SK-N-SH (cell line): ENCODE measurements around the gene COMT. TPM values are rescaled to one million over a fixed set of nuclear protein-coding genes. Genes with fewer than 3 reads are reported as not detected.

Source experiments
- CTCF ChIA-PET: fragments of 300-600, 350-600 bp; formaldehyde crosslinking; extraction: SDS; loops from one replicate; lab custom pipeline; 2021; lab: Yijun Ruan, JAX
- POLR2A ChIA-PET: fragments of 350-600 bp; sonication (Branson Sonifier 250); formaldehyde crosslinking; extraction: SDS; loops from one replicate; lab custom pipeline; 2020; ENCODE audit warnings: antibody characterized with exemption, inconsistent platforms; lab: Yijun Ruan, JAX
- DNase-seq: peaks from one replicate; pipeline ENCODE4 v3.0.0; 2012
- H2AFZ ChIP-seq: fragments of 200-600 bp; sonication (generic); 2 replicates; pipeline ENCODE4 v1.8.1; 2016; ENCODE audit warnings: antibody characterized with exemption, mild to moderate bottlenecking, low read depth
- H3F3A ChIP-seq: fragments of 200-600 bp; sonication (generic); replicated peaks from 2 replicates; pipeline ENCODE3; 2016; ENCODE audit warnings: antibody characterized with exemption, mild to moderate bottlenecking; ENCODE audit not compliant: insufficient read depth
- H3K27ac ChIP-seq, 2 experiments: fragments of 200-500 bp in 1 of 2; fragments of 200-600 bp in 1 of 2; sonication (Bioruptor generic) in 1 of 2; sonication (generic), shearing (Covaris generic) in 1 of 2; 2 replicates each; pipeline versions ENCODE4 v1.5.1 to v1.6.1; 2014 to 2016; ENCODE audit warnings: low read depth in 2 of 2, inconsistent platforms in 1 of 2, low read length in 1 of 2, mild to moderate bottlenecking in 1 of 2, mixed read lengths in 1 of 2
- H3K27me3 ChIP-seq: fragments of 200-600 bp; sonication (generic), shearing (Covaris generic); 2 replicates; pipeline ENCODE4 v1.6.1; 2016; ENCODE audit warnings: mixed run types; ENCODE audit not compliant: insufficient read depth
- H3K36me3 ChIP-seq, 2 experiments: fragments of 200-500 bp in 1 of 2; fragments of 200-600 bp in 1 of 2; sonication (Bioruptor generic) in 1 of 2; sonication (generic) in 1 of 2; replicated peaks in 1 of 2; 2 replicates each; pipeline versions ENCODE3 to v1.5.1; 2014 to 2016; ENCODE audit warnings: low read length in 1 of 2, mild to moderate bottlenecking in 1 of 2; ENCODE audit not compliant: insufficient read depth in 2 of 2, control insufficient read depth in 1 of 2
- H3K4me1 ChIP-seq, 2 experiments: fragments of 200-500 bp in 1 of 2; fragments of 200-600 bp in 1 of 2; sonication (Bioruptor generic) in 1 of 2; sonication (generic), shearing (Covaris generic) in 1 of 2; 2 replicates each; pipeline versions ENCODE4 v1.5.1 to v1.6.1; 2014 to 2016; ENCODE audit warnings: low read depth in 1 of 2, low read length in 1 of 2, mixed run types in 1 of 2; ENCODE audit not compliant: insufficient read depth in 2 of 2, control insufficient read depth in 1 of 2
- H3K4me2 ChIP-seq: fragments of 200-600 bp; sonication (generic), shearing (Covaris generic); 2 replicates; pipeline ENCODE4 v1.6.1; 2017; ENCODE audit warnings: mixed run types
- H3K4me3 ChIP-seq, 2 experiments: fragments of 200-500 bp in 1 of 2; fragments of 200-600 bp in 1 of 2; sonication (Bioruptor generic) in 1 of 2; sonication (generic), shearing (Covaris generic) in 1 of 2; 2 replicates each; pipeline versions ENCODE4 v1.5.1 to v1.8.1; 2014 to 2016; ENCODE audit warnings: low read depth in 2 of 2, inconsistent platforms in 1 of 2, low read length in 1 of 2, mild to moderate bottlenecking in 1 of 2, mixed read lengths in 1 of 2, moderate library complexity in 1 of 2
- H3K79me2 ChIP-seq: fragments of 200-600 bp; sonication (generic); 2 replicates; pipeline ENCODE4 v1.8.1; 2017; ENCODE audit warnings: mild to moderate bottlenecking; ENCODE audit not compliant: insufficient read depth
- H3K9ac ChIP-seq: fragments of 200-600 bp; sonication (generic); 2 replicates; pipeline ENCODE4 v1.6.1; 2017; ENCODE audit warnings: mixed run types
- H3K9me2 ChIP-seq: fragments of 200-600 bp; sonication (generic); 2 replicates; pipeline ENCODE4 v1.6.1; 2017; ENCODE audit warnings: mixed run types
- H3K9me3 ChIP-seq: fragments of 200-600 bp; sonication (generic); 2 replicates; pipeline ENCODE4 v1.6.1; 2017; ENCODE audit warnings: mixed run types, mild to moderate bottlenecking, moderate library complexity
- H4K20me1 ChIP-seq: fragments of 200-600 bp; sonication (generic); 2 replicates; pipeline ENCODE4 v1.6.1; 2017; ENCODE audit warnings: mild to moderate bottlenecking, mixed run types; ENCODE audit not compliant: insufficient read depth
- CHD2 ChIP-seq: fragments of 150-350 bp; IDR thresholded peaks from 2 replicates; pipeline ENCODE4 v1.6.1; 2018; ENCODE audit warnings: low read length; ENCODE audit not compliant: partially characterized antibody
- EZH2phosphoT487 ChIP-seq: fragments of 200-600 bp; sonication (generic); IDR thresholded peaks from 2 replicates; pipeline ENCODE4 v1.6.1; 2017; ENCODE audit warnings: low read depth, mixed run types, mild to moderate bottlenecking, antibody characterized with exemption, moderate library complexity, borderline replicate concordance
- FOSL2 ChIP-seq: IDR thresholded peaks from 2 replicates; pipeline ENCODE4 v1.4.0; 2012; ENCODE audit warnings: low read depth, mild to moderate bottlenecking, moderate library complexity, borderline replicate concordance
- GABPA ChIP-seq: IDR thresholded peaks from 2 replicates; pipeline ENCODE4 v1.4.0; 2012; ENCODE audit warnings: low read depth, mild to moderate bottlenecking
- GATA2 ChIP-seq: sonication (generic); formaldehyde crosslinking; IDR thresholded peaks from 2 replicates; pipeline ENCODE4 v1.5.0; 2020; ENCODE audit warnings: mild to moderate bottlenecking, missing genetic modification reagents
- IRF3 ChIP-seq: fragments of 150-350 bp; IDR thresholded peaks from 2 replicates; pipeline ENCODE4 v1.6.1; 2016; ENCODE audit warnings: mild to moderate bottlenecking, low read depth, low read length
- MAX ChIP-seq: IDR thresholded peaks from 2 replicates; pipeline ENCODE4 v1.4.0; 2012; ENCODE audit warnings: low read depth
- MEF2A ChIP-seq: IDR thresholded peaks from 2 replicates; pipeline ENCODE4 v1.4.0; 2012; ENCODE audit warnings: low read depth, borderline replicate concordance
- NFIC ChIP-seq: IDR thresholded peaks from 2 replicates; pipeline ENCODE4 v1.4.0; 2012; ENCODE audit warnings: borderline replicate concordance
- NRF1 ChIP-seq: IDR thresholded peaks from 2 replicates; pipeline ENCODE4 v1.6.1; 2012; ENCODE audit warnings: low read depth, mild to moderate bottlenecking, low read length
- POLR2AphosphoS5 ChIP-seq: IDR thresholded peaks from 2 replicates; pipeline ENCODE4 v1.6.1; 2012; ENCODE audit warnings: low read depth, low read length
- SMC3 ChIP-seq: IDR thresholded peaks from 2 replicates; pipeline ENCODE4 v1.6.1; 2012; ENCODE audit warnings: low read depth, low read length, improper control_type of control experiment
- TAF1 ChIP-seq: IDR thresholded peaks from 2 replicates; pipeline ENCODE4 v1.6.1; 2012; ENCODE audit warnings: low read depth, mild to moderate bottlenecking, low read length, moderate library complexity, borderline replicate concordance
- TEAD4 ChIP-seq: IDR thresholded peaks from 2 replicates; pipeline ENCODE4 v1.4.0; 2012; ENCODE audit warnings: mild to moderate bottlenecking, borderline replicate concordance; ENCODE audit not compliant: insufficient read depth
- YY1 ChIP-seq: IDR thresholded peaks from 2 replicates; pipeline ENCODE4 v1.4.0; 2012; ENCODE audit warnings: low read depth, mild to moderate bottlenecking
- WGBS: methylation state at CpG from one replicate; pipeline ENCODE4 v1.1.6; 2017; ENCODE audit warnings: low lambda C conversion rate; 5-methylcytosine and 5-hydroxymethylcytosine counted together
- polyA plus RNA-seq, 3 experiments: library from polyadenylated mRNA; depleted of rRNA; stranded (reverse); fragments of >200 nt; gene quantifications; 2 replicates each; pipeline ENCODE4 v1.2.3, GENCODE V29; 2012
- TF ChIP-seq, protein P1 (sequence below): IDR thresholded peaks from 2 replicates; pipeline ENCODE4 v1.4.0; 2012; ENCODE audit warnings: low read depth, borderline replicate concordance
- TF ChIP-seq, protein P2 (sequence below): fragments of 200-600 bp; sonication (generic); IDR thresholded peaks from 2 replicates; pipeline ENCODE4 v1.6.1; 2017; ENCODE audit warnings: antibody characterized with exemption, mild to moderate bottlenecking, moderate library complexity

Gene COMT
- polyA plus RNA-seq, 1 of the 3 experiments (the other 2 are of a cell fraction) = 343 TPM

- H3K4me3 ChIP-seq = no peak overlapping the region
- peaks cover 87% of the 10 kb centered on the region for H3K79me2 ChIP-seq
- H3F3A ChIP-seq = peaks cover 20% of the 10 kb centered on the region
- ChIA-PET POLR2A (interaction anchor here (1.2 kb wide), 1 partner anchor 11 kb away, joined by 4 read pairs; no protein-coding TSS in a partner anchor), CTCF (interaction anchor here (1.4 to 1.8 kb wide), 2 partner anchors 62 to 221 kb away, joined by 10 to 12 read pairs; no protein-coding TSS in a partner anchor)
- H3K4me2 ChIP-seq = no peak overlapping the region
- DNase-seq = no peak
- no peak overlapping the region for H2AFZ ChIP-seq
- no peak for TF ChIP-seq YY1
- TF ChIP-seq SMC3 = no peak
- no peak for TF ChIP-seq MEF2A
- no peak for TF ChIP-seq NFIC
- TF ChIP-seq IRF3 = no peak
- TF ChIP-seq POLR2AphosphoS5 = no peak
- no peak for TF ChIP-seq GABPA
- no peak for TF ChIP-seq CHD2
- TF ChIP-seq TEAD4 = no peak
- no peak for TF ChIP-seq NRF1
- TF ChIP-seq, protein P1, sequence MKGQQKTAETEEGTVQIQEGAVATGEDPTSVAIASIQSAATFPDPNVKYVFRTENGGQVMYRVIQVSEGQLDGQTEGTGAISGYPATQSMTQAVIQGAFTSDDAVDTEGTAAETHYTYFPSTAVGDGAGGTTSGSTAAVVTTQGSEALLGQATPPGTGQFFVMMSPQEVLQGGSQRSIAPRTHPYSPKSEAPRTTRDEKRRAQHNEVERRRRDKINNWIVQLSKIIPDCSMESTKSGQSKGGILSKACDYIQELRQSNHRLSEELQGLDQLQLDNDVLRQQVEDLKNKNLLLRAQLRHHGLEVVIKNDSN = no peak
- no peak for TF ChIP-seq TAF1
- TF ChIP-seq FOSL2 = no peak
- no peak for TF ChIP-seq MAX
- TF ChIP-seq, protein P2, sequence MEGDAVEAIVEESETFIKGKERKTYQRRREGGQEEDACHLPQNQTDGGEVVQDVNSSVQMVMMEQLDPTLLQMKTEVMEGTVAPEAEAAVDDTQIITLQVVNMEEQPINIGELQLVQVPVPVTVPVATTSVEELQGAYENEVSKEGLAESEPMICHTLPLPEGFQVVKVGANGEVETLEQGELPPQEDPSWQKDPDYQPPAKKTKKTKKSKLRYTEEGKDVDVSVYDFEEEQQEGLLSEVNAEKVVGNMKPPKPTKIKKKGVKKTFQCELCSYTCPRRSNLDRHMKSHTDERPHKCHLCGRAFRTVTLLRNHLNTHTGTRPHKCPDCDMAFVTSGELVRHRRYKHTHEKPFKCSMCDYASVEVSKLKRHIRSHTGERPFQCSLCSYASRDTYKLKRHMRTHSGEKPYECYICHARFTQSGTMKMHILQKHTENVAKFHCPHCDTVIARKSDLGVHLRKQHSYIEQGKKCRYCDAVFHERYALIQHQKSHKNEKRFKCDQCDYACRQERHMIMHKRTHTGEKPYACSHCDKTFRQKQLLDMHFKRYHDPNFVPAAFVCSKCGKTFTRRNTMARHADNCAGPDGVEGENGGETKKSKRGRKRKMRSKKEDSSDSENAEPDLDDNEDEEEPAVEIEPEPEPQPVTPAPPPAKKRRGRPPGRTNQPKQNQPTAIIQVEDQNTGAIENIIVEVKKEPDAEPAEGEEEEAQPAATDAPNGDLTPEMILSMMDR = no peak
- no peak for TF ChIP-seq GATA2 (CRISPR knock-in tag)
- TF ChIP-seq EZH2phosphoT487 = no peak
- H3K4me1 ChIP-seq = peaks cover 4 to 17% of the 10 kb centered on the region in 2 experiments; a peak in 2 of 4 replicates
- no peaks in the 10 kb centered on the region for H3K27me3 ChIP-seq
- peaks cover 0 to 5% of the 10 kb centered on the region in 2 experiments for H3K36me3 ChIP-seq
- H3K9me3 ChIP-seq = no peaks in the 10 kb centered on the region
- H3K27ac ChIP-seq = no peak overlapping the region
- WGBS = 97% methylated on average over 13 of the region's 13 CpGs
- H4K20me1 ChIP-seq = peaks cover 30% of the 10 kb centered on the region
- no peaks in the 10 kb centered on the region for H3K9me2 ChIP-seq
- H3K9ac ChIP-seq = no peak overlapping the region
Measured at GRCh38 chr22:19951346-19951745, 9.8 kb downstream of the COMT start.
